ENCODE measurements around the gene CRB2. TPM values are rescaled to one million over a fixed set of nuclear protein-coding genes. Genes with fewer than 3 reads are reported as not detected.

CRB2 gene
- total RNA-seq, 2 experiments from 2014 or later: not detected

- no peaks in the 10 kb centered on the region for H3K9me3 Mint-ChIP-seq
- no peak for DNase-seq
- POLR2A ChIA-PET: no interaction called here
- peaks cover 20% of the 10 kb centered on the region for H3K36me3 Mint-ChIP-seq (ENCODE audit: low read depth)
- intact Hi-C loops (cut with DNase I, micrococcal nuclease): no loop called here
- no peak overlapping the region for H3K4me3 Mint-ChIP-seq
- H3K27ac ChIP-seq (ENCODE audit: low read depth in 1 of 2, low read length in 2 of 2): no peak overlapping the region
- H3K9me3 ChIP-seq (ENCODE audit: control insufficient read depth in 1 of 2, insufficient read depth in 1 of 2, low read length in 2 of 2): no peaks in the 10 kb centered on the region
- no peaks in the 10 kb centered on the region for H3K4me1 ChIP-seq (ENCODE audit: insufficient read depth, low read length)
- no peaks in the 10 kb centered on the region for H3K4me1 Mint-ChIP-seq (ENCODE audit: low read depth)
- TF ChIP-seq CTCF (IDR thresholded peaks at IDR 0.05): no peak
- CTCF ChIA-PET: no interaction called here
- H3K27ac Mint-ChIP-seq: no peak overlapping the region
- H3K27me3 ChIP-seq (ENCODE audit: control insufficient read depth in 1 of 2, insufficient read depth in 2 of 2, low read length in 2 of 2): no peaks in the 10 kb centered on the region
- no peaks in the 10 kb centered on the region for H3K27me3 Mint-ChIP-seq
- H3K4me3 ChIP-seq (ENCODE audit: low read length): no peak overlapping the region
- no peak for ATAC-seq (ENCODE audit: poor library complexity)
- H3K36me3 ChIP-seq (ENCODE audit: insufficient read depth, low read length): no peaks in the 10 kb centered on the region
These were observed 61.5 kb downstream of the CRB2 start for GRCh38 chr9:123417289-123418051.

GRCh38 chr9:123418052-123418430, 62.0 kb downstream of the CRB2 start:
- no peaks in the 10 kb centered on the region for H3K27me3 Mint-ChIP-seq
- Histone ChIP-seq H3K9me3 (ENCODE audit: control insufficient read depth in 1 of 2, insufficient read depth in 1 of 2, low read length in 2 of 2) (no peaks in the 10 kb centered on the region), H3K36me3 (ENCODE audit: insufficient read depth, low read length) (no peaks in the 10 kb centered on the region), H3K4me1 (ENCODE audit: insufficient read depth, low read length) (no peaks in the 10 kb centered on the region), H3K4me3 (ENCODE audit: low read length) (no peak overlapping the region), H3K27ac (ENCODE audit: low read depth in 1 of 2, low read length in 2 of 2) (no peak overlapping the region), H3K27me3 (ENCODE audit: control insufficient read depth in 1 of 2, insufficient read depth in 2 of 2, low read length in 2 of 2) (no peaks in the 10 kb centered on the region)
- no peak overlapping the region for H3K4me3 Mint-ChIP-seq
- intact Hi-C loops (cut with DNase I, micrococcal nuclease): no loop called here
- ChIA-PET POLR2A (no interaction called here), CTCF (no interaction called here)
- H3K4me1 Mint-ChIP-seq (ENCODE audit: low read depth): no peaks in the 10 kb centered on the region
- H3K9me3 Mint-ChIP-seq: no peaks in the 10 kb centered on the region
- no peak for TF ChIP-seq CTCF (IDR thresholded peaks at IDR 0.05)
- ATAC-seq (ENCODE audit: poor library complexity) (no peak), DNase-seq (no peak)
- H3K27ac Mint-ChIP-seq: no peak overlapping the region
- H3K36me3 Mint-ChIP-seq (ENCODE audit: low read depth): peaks cover 20% of the 10 kb centered on the region

- Histone ChIP-seq H3K4me1 (ENCODE audit: insufficient read depth, low read length) (no peaks in the 10 kb centered on the region), H3K27ac (ENCODE audit: low read depth in 1 of 2, low read length in 2 of 2) (no peak overlapping the region), H3K36me3 (ENCODE audit: insufficient read depth, low read length) (no peaks in the 10 kb centered on the region), H3K27me3 (ENCODE audit: control insufficient read depth in 1 of 2, insufficient read depth in 2 of 2, low read length in 2 of 2) (no peaks in the 10 kb centered on the region), H3K4me3 (ENCODE audit: low read length) (no peak overlapping the region), H3K9me3 (ENCODE audit: control insufficient read depth in 1 of 2, insufficient read depth in 1 of 2, low read length in 2 of 2) (no peaks in the 10 kb centered on the region)
- ChIA-PET POLR2A (no interaction called here), CTCF (no interaction called here)
- DNase-seq (no peak), ATAC-seq (ENCODE audit: poor library complexity) (no peak)
- intact Hi-C loops (cut with DNase I, micrococcal nuclease): no loop called here
- Mint-ChIP-seq H3K4me3 (no peak overlapping the region), H3K27ac (no peak overlapping the region), H3K4me1 (ENCODE audit: low read depth) (no peaks in the 10 kb centered on the region), H3K36me3 (ENCODE audit: low read depth) (peaks cover 20% of the 10 kb centered on the region), H3K9me3 (no peaks in the 10 kb centered on the region), H3K27me3 (no peaks in the 10 kb centered on the region)
- TF ChIP-seq CTCF (IDR thresholded peaks at IDR 0.05): no peak
These were observed 62.5 kb downstream of the CRB2 start for GRCh38 chr9:123418506-123418905.
